HG02759 (cell line): ENCODE results near the gene TMEM253.

Experiments
- ATAC-seq: cut with Tn5 transposase; IDR thresholded peaks from one replicate; pipeline ENCODE4 v1.9.1; 2021; ENCODE audit warnings: mild to moderate bottlenecking, moderate library complexity; ENCODE audit not compliant: unreplicated experiment

TMEM253 gene

GRCh38 chr14:21100931-21101330 is at the start of gene TMEM253:
TMEM253 (plus strand) TSS chr14:21101066; CDS start chr14:21101344, 278 bp downstream.
- no peak for ATAC-seq

GRCh38 chr14:21053184-21054122 is 47.4 kb upstream of the TMEM253 start:
- ATAC-seq = no peak

DNA sequence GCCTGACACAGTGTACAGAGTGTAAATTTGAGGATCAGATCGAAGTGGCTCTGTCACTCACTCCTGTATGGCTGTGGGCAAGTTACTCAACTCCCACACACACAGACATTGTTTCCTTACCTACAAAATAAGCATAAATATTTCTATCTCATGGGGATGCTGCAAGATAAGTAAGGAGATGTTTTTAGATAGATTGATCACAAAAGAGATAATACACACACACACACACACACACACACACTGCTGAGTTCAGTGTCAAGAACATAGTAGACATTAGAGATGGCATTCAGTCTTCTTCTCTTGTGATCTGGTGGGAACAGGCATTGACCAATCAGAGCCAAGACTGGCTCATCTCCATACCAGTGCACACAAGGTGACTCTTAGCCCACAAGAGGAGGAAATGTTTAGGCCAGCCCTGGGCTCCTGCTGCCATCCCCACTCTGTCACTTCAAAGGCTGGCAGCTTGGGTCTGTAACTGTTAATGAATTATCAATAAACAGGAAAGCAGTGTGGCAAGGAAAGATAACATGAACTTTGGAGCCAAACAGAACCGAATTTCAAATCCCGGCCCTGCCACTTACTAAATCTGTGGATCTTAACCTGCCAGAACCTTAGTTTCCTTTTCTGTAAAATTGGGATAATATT is 46.6 kb upstream of the TMEM253 start:
- no peak for ATAC-seq

- no peak for ATAC-seq
Observed at GRCh38 chr14:21054768-21055145, 46.1 kb upstream of the TMEM253 start.

- no peak for ATAC-seq
Observed at GRCh38 chr14:21055432-21056117, 45.3 kb upstream of the TMEM253 start.

- no peak for ATAC-seq
Observed at GRCh38 chr14:21056520-21057163, 44.2 kb upstream of the TMEM253 start.

DNA sequence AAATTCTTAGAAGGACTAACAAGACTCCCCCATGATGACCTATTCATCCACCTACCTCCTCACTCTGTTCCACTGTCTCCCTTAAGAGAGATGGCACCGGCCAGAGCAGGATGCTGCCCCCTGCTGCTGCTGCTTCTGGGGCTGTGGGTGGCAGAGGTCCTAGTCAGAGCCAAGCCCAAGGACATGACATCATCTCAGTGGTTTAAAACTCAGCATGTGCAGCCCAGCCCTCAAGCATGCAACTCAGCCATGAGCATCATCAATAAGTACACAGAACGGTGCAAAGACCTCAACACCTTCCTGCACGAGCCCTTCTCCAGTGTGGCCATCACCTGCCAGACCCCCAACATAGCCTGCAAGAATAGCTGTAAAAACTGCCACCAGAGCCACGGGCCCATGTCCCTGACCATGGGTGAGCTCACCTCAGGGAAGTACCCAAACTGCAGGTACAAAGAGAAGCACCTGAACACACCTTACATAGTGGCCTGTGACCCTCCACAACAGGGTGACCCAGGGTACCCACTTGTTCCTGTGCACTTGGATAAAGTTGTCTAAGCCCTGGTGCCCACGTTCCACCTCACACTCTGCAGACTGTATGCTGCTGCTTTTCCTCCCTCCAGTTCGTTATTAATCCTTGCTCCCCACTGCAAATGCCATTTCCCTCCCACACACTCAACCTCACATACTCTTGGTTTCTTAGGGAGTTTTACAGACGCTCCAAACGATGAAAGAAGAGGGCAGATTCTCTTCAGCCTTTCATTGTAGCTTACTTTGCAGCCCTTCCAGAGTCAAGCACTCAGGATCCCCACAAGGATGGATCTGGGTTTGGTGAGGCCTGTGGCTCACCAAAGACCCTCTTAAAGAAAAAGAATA is 42.8 kb upstream of the TMEM253 start, which contains the start of gene RNASE8:
Gene RNASE8 (plus strand): TSS at position 20 of the 873 bp plus-strand sequence. CDS start 71 bp downstream, at position 91.
- ATAC-seq = no peak

GRCh38 chr14:21058903-21059302 is 42.0 kb upstream of the TMEM253 start:
- no peak for ATAC-seq

DNA sequence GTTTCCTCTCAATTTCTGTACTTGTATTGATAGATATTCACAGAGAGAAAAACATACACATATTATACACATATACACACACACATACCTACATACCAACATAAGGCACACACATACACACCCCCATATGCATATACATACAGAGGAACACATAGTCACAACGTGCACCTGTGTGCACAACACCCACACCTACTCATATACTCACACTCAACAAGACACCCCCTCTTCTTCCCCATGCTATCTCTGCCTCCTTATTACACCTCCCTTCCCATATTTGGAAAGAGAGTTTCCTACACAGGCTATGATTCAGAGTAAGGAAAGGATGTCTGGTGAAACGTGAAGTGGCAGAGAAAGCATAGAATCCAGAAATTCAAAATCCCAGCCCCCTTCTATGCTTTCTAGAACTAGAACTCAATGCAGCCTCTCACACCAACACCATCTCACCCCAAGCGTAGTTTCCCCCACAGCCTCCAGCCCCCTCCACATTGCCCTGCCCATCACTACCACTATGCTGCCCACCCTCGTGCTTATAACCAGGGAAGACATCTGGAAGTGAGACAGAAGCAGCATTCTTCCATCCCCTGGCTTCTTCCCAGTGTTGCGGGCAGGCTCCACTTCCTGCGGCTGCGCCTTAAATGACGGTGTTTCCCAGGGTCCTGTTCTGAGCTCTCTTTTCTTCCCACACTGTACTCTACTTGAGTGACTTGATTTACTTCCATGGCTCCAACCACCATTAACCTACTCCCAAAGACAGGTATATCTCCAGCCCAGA is 40.8 kb upstream of the TMEM253 start:
- ATAC-seq = no peak

- no peak for ATAC-seq
Observed at GRCh38 chr14:21060614-21061346, 40.1 kb upstream of the TMEM253 start.

- no peak for ATAC-seq
Observed at GRCh38 chr14:21061347-21061668, 39.6 kb upstream of the TMEM253 start.

- ATAC-seq = no peak
Observed at GRCh38 chr14:21063479-21063878, 37.4 kb upstream of the TMEM253 start.

DNA sequence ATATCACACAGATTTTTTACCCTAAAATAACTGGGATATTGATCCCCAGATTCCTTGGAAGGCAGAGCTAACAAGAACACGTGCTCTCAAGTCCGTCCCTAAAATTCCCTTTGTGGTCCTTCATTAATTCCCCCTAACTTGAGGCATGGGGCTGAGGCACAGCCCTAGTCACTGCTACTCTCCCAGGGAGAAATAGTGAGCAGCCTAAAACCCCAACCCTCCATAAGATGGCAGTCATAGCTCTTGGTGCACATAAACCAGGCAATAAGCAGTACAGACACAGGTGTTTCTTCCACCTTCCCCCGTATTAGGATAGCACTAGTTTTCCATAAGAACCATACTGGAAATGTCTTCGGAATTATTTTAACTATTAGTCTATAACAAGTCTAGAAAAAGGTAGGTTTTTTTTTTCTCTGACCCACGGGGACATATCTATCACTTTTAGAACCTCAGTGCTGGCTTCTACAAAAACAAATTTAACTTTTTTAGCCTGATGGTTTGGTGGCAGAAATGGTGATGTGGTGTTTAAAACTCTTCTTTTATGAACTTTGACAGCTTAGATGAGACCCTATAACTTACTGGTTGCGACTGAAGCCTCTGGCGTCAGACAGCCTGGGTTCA is 33.9 kb upstream of the TMEM253 start:
- no peak for ATAC-seq

GRCh38 chr14:21068521-21069387 is 32.1 kb upstream of the TMEM253 start:
- no peak for ATAC-seq

GRCh38 chr14:21069388-21070082 is 31.3 kb upstream of the TMEM253 start:
- ATAC-seq = no peak

- ATAC-seq = no peak
Observed at GRCh38 chr14:21070083-21070609, 30.7 kb upstream of the TMEM253 start, which contains the start of gene ARHGEF40. ARHGEF40 (plus strand) TSS chr14:21070304; CDS start chr14:21070397, 93 bp downstream.
